GM10847 (cell line): ENCODE measurements around the gene TNKS2.

Source experiments
- POLR2A ChIP-seq: IDR thresholded peaks from 2 replicates; pipeline ENCODE4 v1.6.1; 2011; ENCODE audit not compliant: insufficient read length; ENCODE audit errors: extremely low read depth

Gene TNKS2

GRCh38 chr10:91816981-91817380 lies 18.8 kb downstream of the TNKS2 start:
- TF ChIP-seq POLR2A, result no peak

GRCh38 chr10:91820144-91820543 lies 21.9 kb downstream of the TNKS2 start:
- TF ChIP-seq POLR2A, result no peak

GRCh38 chr10:91824076-91824475 lies 25.9 kb downstream of the TNKS2 start:
- no peak for TF ChIP-seq POLR2A

- no peak for TF ChIP-seq POLR2A
These were observed 31.0 kb downstream of the TNKS2 start for GRCh38 chr10:91829268-91829667.

- no peak for TF ChIP-seq POLR2A
These were observed 40.0 kb downstream of the TNKS2 start for GRCh38 chr10:91838199-91838598.

GRCh38 chr10:91843083-91843482 lies 44.9 kb downstream of the TNKS2 start:
- TF ChIP-seq POLR2A, result no peak

GRCh38 chr10:91856637-91857036 lies 58.4 kb downstream of the TNKS2 start:
- TF ChIP-seq POLR2A, result no peak

- TF ChIP-seq POLR2A, result no peak
These were observed 62.7 kb downstream of the TNKS2 start for GRCh38 chr10:91860885-91861284.

GRCh38 chr10:91864099-91864498 lies 65.9 kb downstream of the TNKS2 start:
- no peak for TF ChIP-seq POLR2A

GRCh38 chr10:91864744-91865143 lies 66.5 kb downstream of the TNKS2 start:
- TF ChIP-seq POLR2A, result no peak

GRCh38 chr10:91865562-91866081 lies 67.4 kb downstream of the TNKS2 start:
- no peak for TF ChIP-seq POLR2A

- no peak for TF ChIP-seq POLR2A
These were observed 76.9 kb downstream of the TNKS2 start for GRCh38 chr10:91875156-91875555.

GRCh38 chr10:91875779-91876178 lies 77.6 kb downstream of the TNKS2 start:
- TF ChIP-seq POLR2A, result no peak

GRCh38 chr10:91879515-91880170 lies 81.4 kb downstream of the TNKS2 start:
- no peak for TF ChIP-seq POLR2A

- no peak for TF ChIP-seq POLR2A
These were observed 82.1 kb downstream of the TNKS2 start for GRCh38 chr10:91880310-91880709.

GRCh38 chr10:91883549-91884444 lies 85.6 kb downstream of the TNKS2 start:
- no peak for TF ChIP-seq POLR2A
